Measurements from ENCODE around the gene ZBTB8A. TPM values are rescaled to one million over a fixed set of nuclear protein-coding genes. Genes with fewer than 3 reads are reported as not detected.

Gene ZBTB8A
- total and polyA plus RNA-seq, 10 of the 15 experiments (the other 5 are each of a cell fraction or from before 2014, with no cell fraction given), result 0.48 to 4.7 (median 2.4) TPM

DNA sequence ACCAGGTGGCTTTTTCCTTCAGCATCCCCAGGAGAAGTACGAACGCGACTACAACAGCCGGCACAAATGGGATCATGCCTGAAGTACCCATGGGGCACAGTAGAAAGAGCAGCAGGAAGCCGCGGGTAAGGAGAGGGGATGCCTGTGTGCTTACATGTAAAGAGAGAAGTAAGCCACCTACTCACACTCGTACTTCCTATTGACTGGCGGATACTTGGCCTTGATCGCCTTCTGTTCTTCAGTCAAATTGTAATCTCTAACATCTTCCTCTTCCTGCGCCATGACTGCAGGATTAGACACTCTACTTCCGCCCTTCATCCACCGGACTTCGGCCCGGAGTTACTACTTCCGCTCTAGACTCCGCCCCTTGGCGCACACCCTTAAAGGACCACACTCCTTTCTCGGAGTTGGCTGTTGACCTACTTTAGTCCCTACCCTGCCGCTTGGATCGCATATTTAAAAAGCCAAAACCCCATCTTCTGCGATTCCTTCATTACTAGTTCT lies 111.1 kb downstream of the ZBTB8A start, which contains the start of gene ZBTB8OS (continued):
- TF ChIP-seq, protein P1, sequence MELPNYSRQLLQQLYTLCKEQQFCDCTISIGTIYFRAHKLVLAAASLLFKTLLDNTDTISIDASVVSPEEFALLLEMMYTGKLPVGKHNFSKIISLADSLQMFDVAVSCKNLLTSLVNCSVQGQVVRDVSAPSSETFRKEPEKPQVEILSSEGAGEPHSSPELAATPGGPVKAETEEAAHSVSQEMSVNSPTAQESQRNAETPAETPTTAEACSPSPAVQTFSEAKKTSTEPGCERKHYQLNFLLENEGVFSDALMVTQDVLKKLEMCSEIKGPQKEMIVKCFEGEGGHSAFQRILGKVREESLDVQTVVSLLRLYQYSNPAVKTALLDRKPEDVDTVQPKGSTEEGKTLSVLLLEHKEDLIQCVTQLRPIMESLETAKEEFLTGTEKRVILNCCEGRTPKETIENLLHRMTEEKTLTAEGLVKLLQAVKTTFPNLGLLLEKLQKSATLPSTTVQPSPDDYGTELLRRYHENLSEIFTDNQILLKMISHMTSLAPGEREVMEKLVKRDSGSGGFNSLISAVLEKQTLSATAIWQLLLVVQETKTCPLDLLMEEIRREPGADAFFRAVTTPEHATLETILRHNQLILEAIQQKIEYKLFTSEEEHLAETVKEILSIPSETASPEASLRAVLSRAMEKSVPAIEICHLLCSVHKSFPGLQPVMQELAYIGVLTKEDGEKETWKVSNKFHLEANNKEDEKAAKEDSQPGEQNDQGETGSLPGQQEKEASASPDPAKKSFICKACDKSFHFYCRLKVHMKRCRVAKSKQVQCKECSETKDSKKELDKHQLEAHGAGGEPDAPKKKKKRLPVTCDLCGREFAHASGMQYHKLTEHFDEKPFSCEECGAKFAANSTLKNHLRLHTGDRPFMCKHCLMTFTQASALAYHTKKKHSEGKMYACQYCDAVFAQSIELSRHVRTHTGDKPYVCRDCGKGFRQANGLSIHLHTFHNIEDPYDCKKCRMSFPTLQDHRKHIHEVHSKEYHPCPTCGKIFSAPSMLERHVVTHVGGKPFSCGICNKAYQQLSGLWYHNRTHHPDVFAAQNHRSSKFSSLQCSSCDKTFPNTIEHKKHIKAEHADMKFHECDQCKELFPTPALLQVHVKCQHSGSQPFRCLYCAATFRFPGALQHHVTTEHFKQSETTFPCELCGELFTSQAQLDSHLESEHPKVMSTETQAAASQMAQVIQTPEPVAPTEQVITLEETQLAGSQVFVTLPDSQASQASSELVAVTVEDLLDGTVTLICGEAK (IDR thresholded peaks at IDR 0.05; ENCODE audit: borderline replicate concordance), result peak; percentile 95
- TF ChIP-seq, protein P2, sequence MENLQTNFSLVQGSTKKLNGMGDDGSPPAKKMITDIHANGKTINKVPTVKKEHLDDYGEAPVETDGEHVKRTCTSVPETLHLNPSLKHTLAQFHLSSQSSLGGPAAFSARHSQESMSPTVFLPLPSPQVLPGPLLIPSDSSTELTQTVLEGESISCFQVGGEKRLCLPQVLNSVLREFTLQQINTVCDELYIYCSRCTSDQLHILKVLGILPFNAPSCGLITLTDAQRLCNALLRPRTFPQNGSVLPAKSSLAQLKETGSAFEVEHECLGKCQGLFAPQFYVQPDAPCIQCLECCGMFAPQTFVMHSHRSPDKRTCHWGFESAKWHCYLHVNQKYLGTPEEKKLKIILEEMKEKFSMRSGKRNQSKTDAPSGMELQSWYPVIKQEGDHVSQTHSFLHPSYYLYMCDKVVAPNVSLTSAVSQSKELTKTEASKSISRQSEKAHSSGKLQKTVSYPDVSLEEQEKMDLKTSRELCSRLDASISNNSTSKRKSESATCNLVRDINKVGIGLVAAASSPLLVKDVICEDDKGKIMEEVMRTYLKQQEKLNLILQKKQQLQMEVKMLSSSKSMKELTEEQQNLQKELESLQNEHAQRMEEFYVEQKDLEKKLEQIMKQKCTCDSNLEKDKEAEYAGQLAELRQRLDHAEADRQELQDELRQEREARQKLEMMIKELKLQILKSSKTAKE (IDR thresholded peaks at IDR 0.05; ENCODE audit: low read depth, poor library complexity, severe bottlenecking), result peak; percentile 24
- TF ChIP-seq, protein P3, sequence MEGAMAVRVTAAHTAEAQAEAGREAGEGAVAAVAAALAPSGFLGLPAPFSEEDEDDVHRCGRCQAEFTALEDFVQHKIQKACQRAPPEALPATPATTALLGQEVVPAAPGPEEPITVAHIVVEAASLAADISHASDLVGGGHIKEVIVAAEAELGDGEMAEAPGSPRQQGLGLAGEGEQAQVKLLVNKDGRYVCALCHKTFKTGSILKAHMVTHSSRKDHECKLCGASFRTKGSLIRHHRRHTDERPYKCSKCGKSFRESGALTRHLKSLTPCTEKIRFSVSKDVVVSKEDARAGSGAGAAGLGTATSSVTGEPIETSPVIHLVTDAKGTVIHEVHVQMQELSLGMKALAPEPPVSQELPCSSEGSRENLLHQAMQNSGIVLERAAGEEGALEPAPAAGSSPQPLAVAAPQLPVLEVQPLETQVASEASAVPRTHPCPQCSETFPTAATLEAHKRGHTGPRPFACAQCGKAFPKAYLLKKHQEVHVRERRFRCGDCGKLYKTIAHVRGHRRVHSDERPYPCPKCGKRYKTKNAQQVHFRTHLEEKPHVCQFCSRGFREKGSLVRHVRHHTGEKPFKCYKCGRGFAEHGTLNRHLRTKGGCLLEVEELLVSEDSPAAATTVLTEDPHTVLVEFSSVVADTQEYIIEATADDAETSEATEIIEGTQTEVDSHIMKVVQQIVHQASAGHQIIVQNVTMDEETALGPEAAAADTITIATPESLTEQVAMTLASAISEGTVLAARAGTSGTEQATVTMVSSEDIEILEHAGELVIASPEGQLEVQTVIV (IDR thresholded peaks at IDR 0.05; ENCODE audit: borderline replicate concordance, partially characterized antibody), result peak; percentile 80
- TF ChIP-seq TCF3 (IDR thresholded peaks at IDR 0.05; ENCODE audit: borderline replicate concordance, insufficient read depth, low read depth, low read length), result 0 out of 2 replicates have a peak, but pooled peaks have one; percentile 7
